A549 (cell line): Measurements from ENCODE around the gene BANF2. TPM values are rescaled to one million over a fixed set of nuclear protein-coding genes. Genes with fewer than 3 reads are reported as not detected.
"Not testable (repeated sequence)": the region's sequence is repeated elsewhere in the genome, so short reads cannot be mapped to it uniquely, and the experiment has no call there.

Experiments used
- ATAC-seq, 2 experiments: fragments of 200-7000 bp in 1 of 2; fragments of >200 bp in 1 of 2; cut with Nextera tagmentation in 1 of 2; cut with Tn5 transposase in 1 of 2; 3 replicates each; pipeline versions ENCODE4 v1.8.0 to v1.9.1; 2018 to 2020; ENCODE audit warnings: mild to moderate bottlenecking in 1 of 2, moderate library complexity in 1 of 2
- CTCF ChIA-PET: fragments of 300-600 bp; sonication (Branson Sonifier 250); formaldehyde crosslinking; extraction: SDS; loops from one replicate; lab custom pipeline; 2021; ENCODE audit warnings: antibody characterized with exemption, inconsistent platforms; lab: Yijun Ruan, JAX
- POLR2A ChIA-PET: fragments of 350-600 bp; formaldehyde crosslinking; extraction: SDS; loops from one replicate; lab custom pipeline; 2021; ENCODE audit warnings: antibody characterized with exemption, inconsistent platforms; lab: Yijun Ruan, JAX
- DNase-seq, 2 experiments: peaks; one replicate each; pipeline versions ENCODE4 v3.0.0 to v3.0.0-alpha.2; 2011 to 2016; ENCODE audit warnings: low read depth in 1 of 2, low spot score in 1 of 2
- FAIRE-seq: peaks from 2 replicates; lab custom pipeline; 2011; peaks lifted over from hg19 to GRCh38; lab: Jason Lieb, UNC
- H3K27ac ChIP-seq, 2 experiments: fragments of >200 bp; sonication (Bioruptor Twin); formaldehyde crosslinking; 3 replicates each; pipeline ENCODE4 v1.5.1; 2016 to 2017
- H3K4me1 ChIP-seq: fragments of >200 bp; sonication (Bioruptor Twin); formaldehyde crosslinking; 3 replicates; pipeline ENCODE4 v1.6.1; 2016
- H3K4me2 ChIP-seq: fragments of >200 bp; sonication (Bioruptor Twin); formaldehyde crosslinking; 3 replicates; pipeline ENCODE4 v1.6.1; 2016
- H3K4me3 ChIP-seq: fragments of >200 bp; sonication (Bioruptor Twin); formaldehyde crosslinking; 3 replicates; pipeline ENCODE4 v1.5.1; 2016
- H3K9me3 ChIP-seq: fragments of >200 bp; sonication (Bioruptor Twin); formaldehyde crosslinking; 3 replicates; pipeline ENCODE4 v1.6.1; 2016
- BHLHE40 ChIP-seq: IDR thresholded peaks from 2 replicates; pipeline ENCODE4 v1.6.1; 2012; ENCODE audit warnings: low read depth, low read length, inconsistent platforms
- CBX2 ChIP-seq: fragments of 200-600 bp; sonication (generic); IDR thresholded peaks from 2 replicates; pipeline ENCODE4 v1.6.1; 2016; ENCODE audit warnings: low read depth, mild to moderate bottlenecking, borderline replicate concordance
- CBX8 ChIP-seq: fragments of 200-600 bp; sonication (generic); IDR thresholded peaks from 2 replicates; pipeline ENCODE4 v1.6.1; 2016
- CTCF ChIP-seq: fragments of >200 bp; sonication (Bioruptor Twin); formaldehyde crosslinking; IDR thresholded peaks from 3 replicates; pipeline ENCODE4 v1.5.1; 2016
- EHF ChIP-seq: fragments of 250-450 bp; sonication (Bioruptor Pico); IDR thresholded peaks from 2 replicates; pipeline ENCODE4 v1.5.0; 2020; ENCODE audit warnings: mild to moderate bottlenecking
- EP300 ChIP-seq, 2 experiments: fragments of >200 bp; sonication (Bioruptor Twin); formaldehyde crosslinking; IDR thresholded peaks; 2 replicates in 1 of 2; 3 replicates in 1 of 2; pipeline ENCODE4 v1.6.1; 2016 to 2017
- ESRRA ChIP-seq: fragments of 150-350 bp; IDR thresholded peaks from 2 replicates; pipeline ENCODE4 v1.6.1; 2014; ENCODE audit warnings: mild to moderate bottlenecking, low read length, borderline replicate concordance
- GATA3 ChIP-seq: IDR thresholded peaks from 2 replicates; pipeline ENCODE4 v1.6.1; 2012; ENCODE audit warnings: borderline replicate concordance
- HEYL ChIP-seq: fragments of 250-450 bp; sonication (Bioruptor Pico); IDR thresholded peaks from 2 replicates; pipeline ENCODE4 v1.8.0; 2021; ENCODE audit warnings: mild to moderate bottlenecking, moderate library complexity
- HOXB13 ChIP-seq: fragments of 250-450 bp; sonication (Bioruptor Pico); IDR thresholded peaks from 2 replicates; pipeline ENCODE4 v1.5.0; 2020; ENCODE audit warnings: low read depth, mild to moderate bottlenecking, moderate library complexity
- HOXB5 ChIP-seq: fragments of 250-450 bp; sonication (Bioruptor Pico); IDR thresholded peaks from 2 replicates; pipeline ENCODE4 v1.5.0; 2020; ENCODE audit warnings: mild to moderate bottlenecking, moderate library complexity
- JUN ChIP-seq, 2 experiments: fragments of >200 bp; sonication (Bioruptor Twin); formaldehyde crosslinking; IDR thresholded peaks; 2 replicates in 1 of 2; 3 replicates in 1 of 2; pipeline ENCODE4 v1.6.1; 2016 to 2017
- JUNB ChIP-seq: fragments of >200 bp; sonication (Bioruptor Twin); formaldehyde crosslinking; IDR thresholded peaks from 2 replicates; pipeline ENCODE4 v1.6.1; 2016
- MAX ChIP-seq: IDR thresholded peaks from 2 replicates; pipeline ENCODE4 v1.6.1; 2012
- MYC ChIP-seq: IDR thresholded peaks from 2 replicates; pipeline ENCODE4 v1.6.1; 2012; ENCODE audit warnings: mild to moderate bottlenecking, inconsistent platforms, low read length, improper control_type of control experiment, borderline replicate concordance
- NFE2L2 ChIP-seq: fragments of 150-350 bp; conservative IDR thresholded peaks from 2 replicates; pipeline ENCODE4 v1.6.1; 2014; ENCODE audit warnings: low read length
- NR3C1 ChIP-seq: fragments of >200 bp; sonication (Bioruptor Twin); formaldehyde crosslinking; IDR thresholded peaks from 3 replicates; pipeline ENCODE4 v1.6.1; 2017
- PHF8 ChIP-seq: fragments of 200-600 bp; sonication (generic); IDR thresholded peaks from 2 replicates; pipeline ENCODE4 v1.6.1; 2016; ENCODE audit warnings: low read depth, mild to moderate bottlenecking, antibody characterized with exemption, moderate library complexity, borderline replicate concordance
- RNF2 ChIP-seq: fragments of 200-600 bp; sonication (generic); IDR thresholded peaks from 2 replicates; pipeline ENCODE4 v1.6.1; 2016; ENCODE audit warnings: low read depth, mild to moderate bottlenecking, antibody characterized with exemption, moderate library complexity, borderline replicate concordance
- TP53 ChIP-seq: fragments of 250-450 bp; sonication (Bioruptor Pico); IDR thresholded peaks from 2 replicates; pipeline ENCODE4 v1.5.0; 2021; ENCODE audit warnings: mild to moderate bottlenecking, moderate library complexity
- ZNF302 ChIP-seq: fragments of 250-450 bp; sonication (Bioruptor Pico); IDR thresholded peaks from 2 replicates; pipeline ENCODE4 v1.9.0; 2021; ENCODE audit warnings: inconsistent platforms, mild to moderate bottlenecking, moderate library complexity
- ZSCAN20 ChIP-seq: fragments of 250-450 bp; sonication (Bioruptor Pico); IDR thresholded peaks from 2 replicates; pipeline ENCODE4 v1.8.0; 2022; ENCODE audit warnings: mild to moderate bottlenecking, moderate library complexity
- WGBS: methylation state at CpG from one replicate; pipeline ENCODE4 v1.1.6; 2017; ENCODE audit errors: missing lambda C conversion rate; 5-methylcytosine and 5-hydroxymethylcytosine counted together
- polyA plus RNA-seq, 4 experiments: library from polyadenylated mRNA; depleted of rRNA in 3 of 4; stranded (reverse); fragments of >200 nt; fragmentation: RNase III in 1 of 4; extraction: RNeasy Plus Mini Kit Qiagen cat#74134 plus additional on column Dnase treatment in 1 of 4; gene quantifications; 2 replicates in 3 of 4; 3 replicates in 1 of 4; pipeline ENCODE4 v1.2.3, GENCODE V29; 2011 to 2017
- TF ChIP-seq, protein P1 (sequence below): IDR thresholded peaks from 2 replicates; pipeline ENCODE4 v1.6.1; 2012; ENCODE audit warnings: low read depth, borderline replicate concordance
- TF ChIP-seq, protein P2 (sequence below): fragments of 150-350 bp; IDR thresholded peaks from 2 replicates; pipeline ENCODE4 v1.6.1; 2014; ENCODE audit warnings: low read depth, mild to moderate bottlenecking, low read length
- TF ChIP-seq, protein P3 (sequence below): fragments of >200 bp; sonication (Bioruptor Twin); formaldehyde crosslinking; IDR thresholded peaks from 2 replicates; pipeline ENCODE4 v1.6.1; 2016
- TF ChIP-seq, protein P4 (sequence below): fragments of >200 bp; sonication (Bioruptor Twin); formaldehyde crosslinking; IDR thresholded peaks from 3 replicates; pipeline ENCODE4 v1.6.1; 2016

Gene BANF2
- polyA plus RNA-seq, 2 of the 4 experiments (the other 2 are of a cell fraction), result not detected

- TF ChIP-seq, protein P1, sequence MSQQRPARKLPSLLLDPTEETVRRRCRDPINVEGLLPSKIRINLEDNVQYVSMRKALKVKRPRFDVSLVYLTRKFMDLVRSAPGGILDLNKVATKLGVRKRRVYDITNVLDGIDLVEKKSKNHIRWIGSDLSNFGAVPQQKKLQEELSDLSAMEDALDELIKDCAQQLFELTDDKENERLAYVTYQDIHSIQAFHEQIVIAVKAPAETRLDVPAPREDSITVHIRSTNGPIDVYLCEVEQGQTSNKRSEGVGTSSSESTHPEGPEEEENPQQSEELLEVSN, result no peak
- TF ChIP-seq ZNF302 (CRISPR knock-in tag) (no peak), MYC (no peak), GATA3 (no peak), ESRRA (no peak), HOXB13 (CRISPR knock-in tag) (no peak), EP300 (IDR thresholded peaks at IDR 0.05) (no peak), CBX8 (no peak)
- H3K4me3 ChIP-seq, result no peak overlapping the region
- H3K4me2 ChIP-seq, result no peak overlapping the region
- 17% methylated on average over 2 of the region's 2 CpGs for WGBS
- no peak for ATAC-seq
- no peak for FAIRE-seq
- DNase-seq, result no peak
- POLR2A ChIA-PET, result no interaction called here
- H3K4me1 ChIP-seq, result no peaks in the 10 kb centered on the region
- H3K9me3 ChIP-seq, result no peaks in the 10 kb centered on the region
- H3K27ac ChIP-seq, result no peak overlapping the region
- CTCF ChIA-PET, result interaction anchor here (1.0 kb wide), 1 partner anchor 96 kb away, joined by 3 read pairs; no protein-coding TSS in a partner anchor
Observed at GRCh38 chr20:17776551-17776950, 76.8 kb downstream of the BANF2 start.

- DNase-seq, FAIRE-seq, CTCF ChIA-PET, H3K9me3 ChIP-seq, H3K4me1 ChIP-seq, ATAC-seq, H3K27ac ChIP-seq, H3K4me2 ChIP-seq, POLR2A ChIA-PET, H3K4me3 ChIP-seq: not testable (repeated sequence)
- WGBS, result 83% methylated on average over 21 of the region's 32 CpGs
Observed at GRCh38 chr20:17779011-17779410, 79.2 kb downstream of the BANF2 start.

- WGBS, result 30% methylated on average over 3 of the region's 3 CpGs
- ChIA-PET POLR2A (no interaction called here), CTCF (interaction anchor here (1.7 to 2.2 kb wide), 2 partner anchors 13 to 40 kb away, joined by 4 to 6 read pairs; no protein-coding TSS in a partner anchor)
- FAIRE-seq, result no peak
- Histone ChIP-seq H3K4me2 (no peak overlapping the region), H3K9me3 (no peaks in the 10 kb centered on the region), H3K4me1 (no peaks in the 10 kb centered on the region), H3K4me3 (no peak overlapping the region), H3K27ac (no peak overlapping the region)
- DNase-seq, result no peak
- no peak for ATAC-seq
- TF ChIP-seq EHF (CRISPR knock-in tag), result no peak
Observed at GRCh38 chr20:17782768-17783167, 83.0 kb downstream of the BANF2 start.

GRCh38 chr20:17783671-17784070 lies 83.9 kb downstream of the BANF2 start:
- DNase-seq (no peak), ATAC-seq (no peak), FAIRE-seq (no peak)
- H3K4me1 ChIP-seq, result no peaks in the 10 kb centered on the region
- ChIA-PET POLR2A (no interaction called here), CTCF (interaction anchor here (0.6 to 2.2 kb wide), 4 partner anchors 13 to 282 kb away, joined by 3 to 6 read pairs (median 4); no protein-coding TSS in a partner anchor)
- no peak overlapping the region for H3K27ac ChIP-seq
- no peak overlapping the region for H3K4me3 ChIP-seq
- no peaks in the 10 kb centered on the region for H3K9me3 ChIP-seq
- no peak overlapping the region for H3K4me2 ChIP-seq
- no peak for TF ChIP-seq TP53 (CRISPR knock-in tag)
- no peak for TF ChIP-seq BHLHE40
- TF ChIP-seq, protein P2, sequence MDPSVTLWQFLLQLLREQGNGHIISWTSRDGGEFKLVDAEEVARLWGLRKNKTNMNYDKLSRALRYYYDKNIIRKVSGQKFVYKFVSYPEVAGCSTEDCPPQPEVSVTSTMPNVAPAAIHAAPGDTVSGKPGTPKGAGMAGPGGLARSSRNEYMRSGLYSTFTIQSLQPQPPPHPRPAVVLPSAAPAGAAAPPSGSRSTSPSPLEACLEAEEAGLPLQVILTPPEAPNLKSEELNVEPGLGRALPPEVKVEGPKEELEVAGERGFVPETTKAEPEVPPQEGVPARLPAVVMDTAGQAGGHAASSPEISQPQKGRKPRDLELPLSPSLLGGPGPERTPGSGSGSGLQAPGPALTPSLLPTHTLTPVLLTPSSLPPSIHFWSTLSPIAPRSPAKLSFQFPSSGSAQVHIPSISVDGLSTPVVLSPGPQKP, result no peak
- TF ChIP-seq CTCF, result no peak
- TF ChIP-seq PHF8, result no peak
- no peak for TF ChIP-seq MAX
- TF ChIP-seq, protein P3, sequence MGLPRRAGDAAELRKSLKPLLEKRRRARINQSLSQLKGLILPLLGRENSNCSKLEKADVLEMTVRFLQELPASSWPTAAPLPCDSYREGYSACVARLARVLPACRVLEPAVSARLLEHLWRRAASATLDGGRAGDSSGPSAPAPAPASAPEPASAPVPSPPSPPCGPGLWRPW, result no peak
- TF ChIP-seq JUN (IDR thresholded peaks at IDR 0.05), result no peak
- no peak for TF ChIP-seq NFE2L2
- TF ChIP-seq NR3C1, result no peak
- no peak for TF ChIP-seq HEYL
- TF ChIP-seq, protein P4, sequence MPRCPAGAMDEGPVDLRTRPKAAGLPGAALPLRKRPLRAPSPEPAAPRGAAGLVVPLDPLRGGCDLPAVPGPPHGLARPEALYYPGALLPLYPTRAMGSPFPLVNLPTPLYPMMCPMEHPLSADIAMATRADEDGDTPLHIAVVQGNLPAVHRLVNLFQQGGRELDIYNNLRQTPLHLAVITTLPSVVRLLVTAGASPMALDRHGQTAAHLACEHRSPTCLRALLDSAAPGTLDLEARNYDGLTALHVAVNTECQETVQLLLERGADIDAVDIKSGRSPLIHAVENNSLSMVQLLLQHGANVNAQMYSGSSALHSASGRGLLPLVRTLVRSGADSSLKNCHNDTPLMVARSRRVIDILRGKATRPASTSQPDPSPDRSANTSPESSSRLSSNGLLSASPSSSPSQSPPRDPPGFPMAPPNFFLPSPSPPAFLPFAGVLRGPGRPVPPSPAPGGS, result no peak
- TF ChIP-seq, protein P1, result no peak
- no peak for TF ChIP-seq GATA3
- no peak for TF ChIP-seq CBX2
- no peak for TF ChIP-seq ZSCAN20 (CRISPR knock-in tag)
- TF ChIP-seq JUNB, result no peak
- TF ChIP-seq RNF2, result no peak
- TF ChIP-seq HOXB5 (CRISPR knock-in tag), result no peak
- 71% methylated on average over 6 of the region's 6 CpGs for WGBS
